HepG2 (cell line): ENCODE measurements around the gene TACC3. TPM values are rescaled to one million over a fixed set of nuclear protein-coding genes. Genes with fewer than 3 reads are reported as not detected.

Experiments
- ADNP ChIP-seq: sonication (generic); formaldehyde crosslinking; IDR thresholded peaks from 2 replicates; pipeline ENCODE4 v1.4.0; 2020; ENCODE audit warnings: missing genetic modification reagents
- ATRX ChIP-seq: sonication (generic); formaldehyde crosslinking; IDR thresholded peaks from 2 replicates; pipeline ENCODE4 v1.4.0; 2020; ENCODE audit warnings: missing genetic modification reagents, borderline replicate concordance
- BCL6 ChIP-seq: IDR thresholded peaks from 2 replicates; pipeline ENCODE4 v1.6.1; 2016; ENCODE audit warnings: missing genetic modification reagents, missing compliant biosample characterization
- DNMT1 ChIP-seq: sonication (generic); formaldehyde crosslinking; IDR thresholded peaks from 2 replicates; pipeline ENCODE4 v1.5.1; 2020; ENCODE audit warnings: mild to moderate bottlenecking, missing genetic modification reagents
- FLYWCH1 ChIP-seq: sonication (generic); formaldehyde crosslinking; IDR thresholded peaks from 2 replicates; pipeline ENCODE4 v1.8.1; 2023; ENCODE audit warnings: mild to moderate bottlenecking, missing genetic modification reagents
- FOXP1 ChIP-seq, 2 experiments: fragments of 450-650 bp in 1 of 2; IDR thresholded peaks; 2 replicates each; pipeline ENCODE4 v1.6.1; 2017 to 2018; ENCODE audit warnings: antibody characterized with exemption in 1 of 2
- GTF2F1 ChIP-seq: fragments of 150-350 bp; IDR thresholded peaks from 2 replicates; pipeline ENCODE4 v1.6.1; 2014; ENCODE audit warnings: low read length
- KLF13 ChIP-seq: sonication (generic); formaldehyde crosslinking; IDR thresholded peaks from 2 replicates; pipeline ENCODE4 v1.4.0; 2020; ENCODE audit warnings: mild to moderate bottlenecking, missing genetic modification reagents
- NFKBIZ ChIP-seq: IDR thresholded peaks from 2 replicates; pipeline ENCODE4 v1.6.1; 2018; ENCODE audit warnings: missing genetic modification reagents, missing compliant biosample characterization
- RXRA ChIP-seq: sonication (generic); formaldehyde crosslinking; IDR thresholded peaks from 2 replicates; pipeline ENCODE4 v1.5.1; 2020; ENCODE audit warnings: missing genetic modification reagents
- SALL2 ChIP-seq: sonication (generic); formaldehyde crosslinking; IDR thresholded peaks from 2 replicates; pipeline ENCODE4 v1.8.1; 2023; ENCODE audit warnings: mild to moderate bottlenecking, missing genetic modification reagents, inconsistent platforms
- SPEN ChIP-seq: sonication (generic); formaldehyde crosslinking; IDR thresholded peaks from 2 replicates; pipeline ENCODE4 v1.5.1; 2020; ENCODE audit warnings: low read depth, mild to moderate bottlenecking, missing genetic modification reagents
- TARDBP ChIP-seq: sonication (generic); formaldehyde crosslinking; IDR thresholded peaks from 2 replicates; pipeline ENCODE4 v1.8.0; 2022; ENCODE audit warnings: mild to moderate bottlenecking, missing genetic modification reagents
- TOE1 ChIP-seq: sonication (generic); formaldehyde crosslinking; IDR thresholded peaks from 2 replicates; pipeline ENCODE4 v1.4.0; 2020; ENCODE audit warnings: mild to moderate bottlenecking, missing genetic modification reagents
- WIZ ChIP-seq: sonication (generic); formaldehyde crosslinking; IDR thresholded peaks from 2 replicates; pipeline ENCODE4 v1.5.1; 2020; ENCODE audit warnings: mild to moderate bottlenecking, missing genetic modification reagents
- ZBTB1 ChIP-seq: sonication (generic); formaldehyde crosslinking; IDR thresholded peaks from 2 replicates; pipeline ENCODE4 v1.4.0; 2020; ENCODE audit warnings: missing genetic modification reagents, borderline replicate concordance
- ZNF10 ChIP-seq: sonication (generic); formaldehyde crosslinking; IDR thresholded peaks from 2 replicates; pipeline ENCODE4 v1.4.0; 2020; ENCODE audit warnings: mild to moderate bottlenecking, low read depth, missing genetic modification reagents, borderline replicate concordance
- ZNF335 ChIP-seq: sonication (generic); formaldehyde crosslinking; IDR thresholded peaks from 2 replicates; pipeline ENCODE4 v1.4.0; 2020; ENCODE audit warnings: missing genetic modification reagents
- ZNF34 ChIP-seq: sonication (generic); formaldehyde crosslinking; IDR thresholded peaks from 2 replicates; pipeline ENCODE4 v1.4.0; 2020; ENCODE audit warnings: mild to moderate bottlenecking, missing genetic modification reagents, borderline replicate concordance
- ZNF354B ChIP-seq: sonication (generic); formaldehyde crosslinking; IDR thresholded peaks from 2 replicates; pipeline ENCODE4 v1.8.0; 2022; ENCODE audit warnings: mild to moderate bottlenecking, missing genetic modification reagents
- ZNF547 ChIP-seq: sonication (generic); formaldehyde crosslinking; IDR thresholded peaks from 2 replicates; pipeline ENCODE4 v1.5.1; 2020; ENCODE audit warnings: mild to moderate bottlenecking, missing genetic modification reagents
- polyA plus RNA-seq, 8 experiments: library from polyadenylated mRNA; depleted of rRNA in 3 of 8; stranded (reverse) in 7 of 8; unstranded in 1 of 8; fragments of >200 nt; fragmentation: Illumina TruSeq in 4 of 8; extraction: Trizol in 4 of 8; gene quantifications; 2 replicates each; pipeline versions ENCODE4 v1.2.1 to v1.2.3, GENCODE V29; 2011 to 2016; ENCODE audit warnings: low read depth in 4 of 8, missing spikeins in 1 of 8, mixed read lengths in 1 of 8; ENCODE audit not compliant: insufficient read depth in 1 of 8
- total RNA-seq, 5 experiments: library from RNA; depleted of rRNA; stranded (reverse); fragments of >200 nt; fragmentation: Illumina TruSeq; extraction: Trizol; gene quantifications; 2 replicates each; pipeline ENCODE4 v1.2.3, GENCODE V29; 2016; ENCODE audit warnings: low read depth in 1 of 5
- TF ChIP-seq, protein P1 (sequence below): sonication (generic); formaldehyde crosslinking; IDR thresholded peaks from 2 replicates; pipeline ENCODE4 v1.4.0; 2020; ENCODE audit warnings: missing genetic modification reagents, borderline replicate concordance
- TF ChIP-seq, protein P2 (sequence below): IDR thresholded peaks from 2 replicates; pipeline ENCODE4 v1.6.1; 2016; ENCODE audit warnings: missing genetic modification reagents, missing compliant biosample characterization
- TF ChIP-seq, protein P3 (sequence below): sonication (generic); formaldehyde crosslinking; IDR thresholded peaks from 2 replicates; pipeline ENCODE4 v1.8.0; 2022; ENCODE audit warnings: mild to moderate bottlenecking, missing genetic modification reagents, moderate library complexity
- TF ChIP-seq, protein P4 (sequence below): IDR thresholded peaks from 2 replicates; pipeline ENCODE4 v1.6.1; 2016; ENCODE audit warnings: missing compliant biosample characterization, missing genetic modification reagents, borderline replicate concordance

Gene TACC3
- total and polyA plus RNA-seq, 2 of the 13 experiments (the other 11 are each of a cell fraction or from before 2014, with no cell fraction given): 20.3 to 21.2 TPM

DNA sequence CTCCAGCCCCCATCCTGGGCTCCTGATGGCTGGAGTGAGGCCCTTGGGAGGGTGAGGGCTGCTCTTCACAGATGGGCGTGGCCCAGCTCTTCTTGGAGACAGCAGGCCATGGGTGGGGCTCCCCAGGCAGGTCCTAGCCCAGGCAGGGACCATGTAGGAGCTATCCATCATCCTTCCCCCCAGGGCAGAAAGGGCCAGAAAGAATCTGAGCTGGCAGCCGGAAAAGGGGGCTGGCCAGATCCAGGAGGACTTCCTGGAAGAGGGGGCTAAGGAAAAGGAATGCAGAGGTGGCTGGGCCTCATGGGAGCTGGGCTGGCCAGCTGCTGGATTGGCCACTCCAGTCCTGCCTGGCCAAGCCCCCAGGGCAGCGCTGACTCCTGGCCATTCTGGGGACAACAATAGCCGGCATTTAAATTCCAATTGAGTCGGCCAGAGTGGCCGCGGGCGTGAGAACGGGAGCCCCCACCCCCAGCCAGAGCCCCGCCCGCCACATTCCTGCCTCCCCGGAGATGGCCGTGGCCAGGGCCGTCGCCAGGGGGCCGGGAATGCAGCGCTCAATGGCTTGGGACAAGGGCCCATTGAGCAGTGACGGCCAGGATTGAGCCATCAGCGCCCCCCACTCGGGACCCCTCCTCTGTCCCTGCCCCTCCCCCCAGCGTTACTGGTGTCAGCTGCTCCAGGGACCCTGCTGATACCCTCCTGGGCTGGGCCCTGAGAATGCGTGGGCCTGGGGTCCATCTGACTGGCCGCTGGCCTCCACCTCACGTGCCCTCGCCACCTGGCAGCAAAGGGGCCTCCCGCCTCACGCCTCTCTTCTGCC is 56.7 kb downstream of the TACC3 start (continued):
- peak; percentile 70; the same call in 1 of the 2 replicates for TF ChIP-seq ZNF34 (CRISPR knock-in tag)
- no peak; the same call in 1 of the 2 replicates for TF ChIP-seq SPEN (CRISPR knock-in tag)
- no peak for TF ChIP-seq ATRX
- TF ChIP-seq, protein P1, sequence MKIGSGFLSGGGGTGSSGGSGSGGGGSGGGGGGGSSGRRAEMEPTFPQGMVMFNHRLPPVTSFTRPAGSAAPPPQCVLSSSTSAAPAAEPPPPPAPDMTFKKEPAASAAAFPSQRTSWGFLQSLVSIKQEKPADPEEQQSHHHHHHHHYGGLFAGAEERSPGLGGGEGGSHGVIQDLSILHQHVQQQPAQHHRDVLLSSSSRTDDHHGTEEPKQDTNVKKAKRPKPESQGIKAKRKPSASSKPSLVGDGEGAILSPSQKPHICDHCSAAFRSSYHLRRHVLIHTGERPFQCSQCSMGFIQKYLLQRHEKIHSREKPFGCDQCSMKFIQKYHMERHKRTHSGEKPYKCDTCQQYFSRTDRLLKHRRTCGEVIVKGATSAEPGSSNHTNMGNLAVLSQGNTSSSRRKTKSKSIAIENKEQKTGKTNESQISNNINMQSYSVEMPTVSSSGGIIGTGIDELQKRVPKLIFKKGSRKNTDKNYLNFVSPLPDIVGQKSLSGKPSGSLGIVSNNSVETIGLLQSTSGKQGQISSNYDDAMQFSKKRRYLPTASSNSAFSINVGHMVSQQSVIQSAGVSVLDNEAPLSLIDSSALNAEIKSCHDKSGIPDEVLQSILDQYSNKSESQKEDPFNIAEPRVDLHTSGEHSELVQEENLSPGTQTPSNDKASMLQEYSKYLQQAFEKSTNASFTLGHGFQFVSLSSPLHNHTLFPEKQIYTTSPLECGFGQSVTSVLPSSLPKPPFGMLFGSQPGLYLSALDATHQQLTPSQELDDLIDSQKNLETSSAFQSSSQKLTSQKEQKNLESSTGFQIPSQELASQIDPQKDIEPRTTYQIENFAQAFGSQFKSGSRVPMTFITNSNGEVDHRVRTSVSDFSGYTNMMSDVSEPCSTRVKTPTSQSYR (CRISPR knock-in tag): peak; percentile 75
- TF ChIP-seq FLYWCH1 (CRISPR knock-in tag): no peak
- TF ChIP-seq, protein P2, sequence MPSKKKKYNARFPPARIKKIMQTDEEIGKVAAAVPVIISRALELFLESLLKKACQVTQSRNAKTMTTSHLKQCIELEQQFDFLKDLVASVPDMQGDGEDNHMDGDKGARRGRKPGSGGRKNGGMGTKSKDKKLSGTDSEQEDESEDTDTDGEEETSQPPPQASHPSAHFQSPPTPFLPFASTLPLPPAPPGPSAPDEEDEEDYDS (CRISPR knock-in tag): no peak
- no peak for TF ChIP-seq GTF2F1
- 0 out of 2 replicates have a peak, but pooled peaks have one; percentile 0 for TF ChIP-seq BCL6 (CRISPR knock-in tag)
- no peak for TF ChIP-seq DNMT1 (CRISPR knock-in tag)
- no peak for TF ChIP-seq NFKBIZ
- no peak for TF ChIP-seq ZNF10 (CRISPR knock-in tag)
- TF ChIP-seq ADNP (CRISPR knock-in tag): peak; percentile 81; the same call in 1 of the 2 replicates
- TF ChIP-seq FOXP1 (IDR thresholded peaks at IDR 0.05): no peak
- TF ChIP-seq FOXP1 (CRISPR knock-in tag; IDR thresholded peaks at IDR 0.05): no peak
- TF ChIP-seq ZNF335 (CRISPR knock-in tag): no peak
- no peak for TF ChIP-seq SALL2
- 0 out of 2 replicates have a peak, but pooled peaks have one; percentile 74 for TF ChIP-seq ZNF547
- peak; percentile 45; the same call in 1 of the 2 replicates for TF ChIP-seq RXRA (CRISPR knock-in tag)
- TF ChIP-seq WIZ (CRISPR knock-in tag): no peak
- TF ChIP-seq, protein P3, sequence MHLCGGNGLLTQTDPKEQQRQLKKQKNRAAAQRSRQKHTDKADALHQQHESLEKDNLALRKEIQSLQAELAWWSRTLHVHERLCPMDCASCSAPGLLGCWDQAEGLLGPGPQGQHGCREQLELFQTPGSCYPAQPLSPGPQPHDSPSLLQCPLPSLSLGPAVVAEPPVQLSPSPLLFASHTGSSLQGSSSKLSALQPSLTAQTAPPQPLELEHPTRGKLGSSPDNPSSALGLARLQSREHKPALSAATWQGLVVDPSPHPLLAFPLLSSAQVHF (CRISPR knock-in tag): no peak
- peak; percentile 39; the same call in 1 of the 2 replicates for TF ChIP-seq TARDBP (CRISPR knock-in tag)
- no peak for TF ChIP-seq ZBTB1
- TF ChIP-seq, protein P4, sequence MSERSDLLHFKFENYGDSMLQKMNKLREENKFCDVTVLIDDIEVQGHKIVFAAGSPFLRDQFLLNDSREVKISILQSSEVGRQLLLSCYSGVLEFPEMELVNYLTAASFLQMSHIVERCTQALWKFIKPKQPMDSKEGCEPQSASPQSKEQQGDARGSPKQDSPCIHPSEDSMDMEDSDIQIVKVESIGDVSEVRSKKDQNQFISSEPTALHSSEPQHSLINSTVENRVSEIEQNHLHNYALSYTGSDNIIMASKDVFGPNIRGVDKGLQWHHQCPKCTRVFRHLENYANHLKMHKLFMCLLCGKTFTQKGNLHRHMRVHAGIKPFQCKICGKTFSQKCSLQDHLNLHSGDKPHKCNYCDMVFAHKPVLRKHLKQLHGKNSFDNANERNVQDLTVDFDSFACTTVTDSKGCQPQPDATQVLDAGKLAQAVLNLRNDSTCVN (CRISPR knock-in tag): no peak; the same call in 1 of the 2 replicates
- TF ChIP-seq TOE1 (CRISPR knock-in tag): no peak
- no peak for TF ChIP-seq KLF13 (CRISPR knock-in tag)
- TF ChIP-seq ZNF354B (CRISPR knock-in tag): no peak
